GM13977 (cell line): ENCODE results near the gene OR7G2.
"Not testable (repeated sequence)": the region's sequence is repeated elsewhere in the genome, so short reads cannot be mapped to it uniquely, and the experiment has no call there.

Experiments used
- DNase-seq: peaks from one replicate; pipeline ENCODE4 v3.0.0; 2012; ENCODE audit warnings: low spot score
- CTCF ChIP-seq: IDR thresholded peaks from 2 replicates; pipeline ENCODE4 v1.5.1; 2012; ENCODE audit warnings: mild to moderate bottlenecking, control low read depth; ENCODE audit not compliant: insufficient read depth; ENCODE audit errors: extremely low read depth, missing control alignments
- in situ Hi-C: fragments of 300-500 bp; cut with MboI; formaldehyde crosslinking; loops from one replicate; pipeline ENCODE4 v1.12.0; 2022; ENCODE audit warnings: low sequenced_read_pairs, low pct_unique_long_range_greater_than_20kb, mixed read lengths, inconsistent platforms; ENCODE audit not compliant: unreplicated experiment

Gene OR7G2

GRCh38 chr19:9060564-9061340 lies 46.5 kb downstream of the OR7G2 start:
- in situ Hi-C loops, result no loop called here
- TF ChIP-seq CTCF, result no peak
- DNase-seq, result no peak

- TF ChIP-seq CTCF, result no peak
- DNase-seq, result no peak
- in situ Hi-C loops, result no loop called here
These were observed 48.2 kb downstream of the OR7G2 start for GRCh38 chr19:9058905-9059667.

GRCh38 chr19:9057505-9058258 lies 49.6 kb downstream of the OR7G2 start:
- no peak for DNase-seq
- TF ChIP-seq CTCF, result no peak
- in situ Hi-C loops, result no loop called here

- DNase-seq, in situ Hi-C loops: not testable (repeated sequence)
These were observed 51.1 kb downstream of the OR7G2 start for GRCh38 chr19:9056131-9056530.

GRCh38 chr19:9054765-9055164 lies 52.5 kb downstream of the OR7G2 start:
- in situ Hi-C loops, result no loop called here
- DNase-seq, result no peak
- no peak for TF ChIP-seq CTCF

GRCh38 chr19:9054207-9054606 lies 53.1 kb downstream of the OR7G2 start:
- in situ Hi-C loops, result no loop called here
- DNase-seq, result no peak
- no peak for TF ChIP-seq CTCF

- DNase-seq, in situ Hi-C loops: not testable (repeated sequence)
These were observed 53.6 kb downstream of the OR7G2 start for GRCh38 chr19:9053674-9054073.
